ENCODE results near the gene CFAP61. TPM values are rescaled to one million over a fixed set of nuclear protein-coding genes. Genes with fewer than 3 reads are reported as not detected.

Gene CFAP61
- polyA plus RNA-seq, 1 experiment, result not detected

- Histone ChIP-seq H3K9me3 (ENCODE audit: control insufficient read depth, insufficient read depth, low read length) (peaks cover 13% of the 10 kb centered on the region; the same call in 1 of the 2 replicates), H3K4me3 (ENCODE audit: low read depth, low read length) (no peak within 1 kb of the TSS), H3K27me3 (ENCODE audit: control insufficient read depth, insufficient read depth, low read length) (peaks cover 85% of the 10 kb centered on the region), H3K27ac (ENCODE audit: low read depth, low read length) (no peak within 1 kb of the TSS)
- DNase-seq (ENCODE audit: low read depth, low spot score), result no peak
- ChIA-PET POLR2A (no interaction called here), CTCF (no interaction called here)
- TF ChIP-seq, protein P1, sequence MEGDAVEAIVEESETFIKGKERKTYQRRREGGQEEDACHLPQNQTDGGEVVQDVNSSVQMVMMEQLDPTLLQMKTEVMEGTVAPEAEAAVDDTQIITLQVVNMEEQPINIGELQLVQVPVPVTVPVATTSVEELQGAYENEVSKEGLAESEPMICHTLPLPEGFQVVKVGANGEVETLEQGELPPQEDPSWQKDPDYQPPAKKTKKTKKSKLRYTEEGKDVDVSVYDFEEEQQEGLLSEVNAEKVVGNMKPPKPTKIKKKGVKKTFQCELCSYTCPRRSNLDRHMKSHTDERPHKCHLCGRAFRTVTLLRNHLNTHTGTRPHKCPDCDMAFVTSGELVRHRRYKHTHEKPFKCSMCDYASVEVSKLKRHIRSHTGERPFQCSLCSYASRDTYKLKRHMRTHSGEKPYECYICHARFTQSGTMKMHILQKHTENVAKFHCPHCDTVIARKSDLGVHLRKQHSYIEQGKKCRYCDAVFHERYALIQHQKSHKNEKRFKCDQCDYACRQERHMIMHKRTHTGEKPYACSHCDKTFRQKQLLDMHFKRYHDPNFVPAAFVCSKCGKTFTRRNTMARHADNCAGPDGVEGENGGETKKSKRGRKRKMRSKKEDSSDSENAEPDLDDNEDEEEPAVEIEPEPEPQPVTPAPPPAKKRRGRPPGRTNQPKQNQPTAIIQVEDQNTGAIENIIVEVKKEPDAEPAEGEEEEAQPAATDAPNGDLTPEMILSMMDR (IDR thresholded peaks at IDR 0.05; ENCODE audit: low read depth, low read length), result no peak
Observed at GRCh38 chr20:20367575-20368417, 315.5 kb downstream of the CFAP61 start, which contains the start of gene INSM1. Gene INSM1 (plus strand): TSS chr20:20368104. CDS start chr20:20368268, 164 bp downstream.

DNA sequence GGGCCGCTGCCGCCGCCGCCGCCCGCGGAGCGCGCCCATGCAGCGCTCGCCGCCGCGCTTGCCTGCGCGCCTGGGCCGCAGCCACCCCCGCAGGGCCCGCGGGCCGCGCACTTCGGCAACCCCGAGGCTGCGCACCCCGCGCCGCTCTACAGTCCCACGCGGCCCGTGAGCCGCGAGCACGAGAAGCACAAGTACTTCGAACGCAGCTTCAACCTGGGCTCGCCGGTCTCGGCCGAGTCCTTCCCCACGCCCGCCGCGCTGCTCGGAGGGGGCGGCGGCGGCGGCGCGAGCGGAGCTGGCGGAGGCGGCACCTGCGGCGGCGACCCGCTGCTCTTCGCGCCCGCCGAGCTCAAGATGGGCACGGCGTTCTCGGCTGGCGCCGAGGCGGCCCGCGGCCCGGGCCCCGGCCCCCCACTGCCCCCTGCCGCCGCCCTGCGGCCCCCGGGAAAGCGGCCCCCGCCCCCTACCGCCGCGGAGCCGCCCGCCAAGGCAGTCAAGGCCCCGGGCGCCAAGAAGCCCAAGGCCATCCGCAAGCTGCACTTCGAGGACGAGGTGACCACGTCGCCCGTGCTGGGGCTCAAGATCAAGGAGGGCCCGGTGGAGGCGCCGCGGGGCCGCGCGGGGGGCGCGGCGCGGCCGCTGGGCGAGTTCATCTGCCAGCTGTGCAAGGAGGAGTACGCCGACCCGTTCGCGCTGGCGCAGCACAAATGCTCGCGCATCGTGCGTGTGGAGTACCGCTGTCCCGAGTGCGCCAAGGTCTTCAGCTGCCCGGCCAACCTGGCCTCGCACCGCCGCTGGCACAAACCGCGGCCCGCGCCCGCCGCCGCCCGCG lies 316.3 kb downstream of the CFAP61 start:
- TF ChIP-seq, protein P1 (IDR thresholded peaks at IDR 0.05; ENCODE audit: low read depth, low read length), result no peak
- Histone ChIP-seq H3K27me3 (ENCODE audit: control insufficient read depth, insufficient read depth, low read length) (peaks cover 85% of the 10 kb centered on the region), H3K9me3 (ENCODE audit: control insufficient read depth, insufficient read depth, low read length) (peaks cover 13% of the 10 kb centered on the region; the same call in 1 of the 2 replicates), H3K27ac (ENCODE audit: low read depth, low read length) (no peak overlapping the region), H3K4me3 (ENCODE audit: low read depth, low read length) (no peak overlapping the region)
- CTCF ChIA-PET, result no interaction called here
- POLR2A ChIA-PET, result no interaction called here
- no peak for DNase-seq (ENCODE audit: low read depth, low spot score)

GRCh38 chr20:20369250-20370093 lies 317.1 kb downstream of the CFAP61 start:
- no peak overlapping the region for H3K4me3 ChIP-seq (ENCODE audit: low read depth, low read length)
- peaks cover 8% of the 10 kb centered on the region; the same call in 1 of the 2 replicates for H3K9me3 ChIP-seq (ENCODE audit: control insufficient read depth, insufficient read depth, low read length)
- no peak for DNase-seq (ENCODE audit: low read depth, low spot score)
- no peak overlapping the region for H3K27ac ChIP-seq (ENCODE audit: low read depth, low read length)
- POLR2A ChIA-PET, result no interaction called here
- CTCF ChIA-PET, result interaction anchor here (3.5 kb wide), 1 partner anchor 224 kb away, joined by 20 read pairs; no protein-coding TSS in a partner anchor
- H3K27me3 ChIP-seq (ENCODE audit: control insufficient read depth, insufficient read depth, low read length), result peaks cover 85% of the 10 kb centered on the region
- TF ChIP-seq, protein P1 (IDR thresholded peaks at IDR 0.05; ENCODE audit: low read depth, low read length), result no peak

DNA sequence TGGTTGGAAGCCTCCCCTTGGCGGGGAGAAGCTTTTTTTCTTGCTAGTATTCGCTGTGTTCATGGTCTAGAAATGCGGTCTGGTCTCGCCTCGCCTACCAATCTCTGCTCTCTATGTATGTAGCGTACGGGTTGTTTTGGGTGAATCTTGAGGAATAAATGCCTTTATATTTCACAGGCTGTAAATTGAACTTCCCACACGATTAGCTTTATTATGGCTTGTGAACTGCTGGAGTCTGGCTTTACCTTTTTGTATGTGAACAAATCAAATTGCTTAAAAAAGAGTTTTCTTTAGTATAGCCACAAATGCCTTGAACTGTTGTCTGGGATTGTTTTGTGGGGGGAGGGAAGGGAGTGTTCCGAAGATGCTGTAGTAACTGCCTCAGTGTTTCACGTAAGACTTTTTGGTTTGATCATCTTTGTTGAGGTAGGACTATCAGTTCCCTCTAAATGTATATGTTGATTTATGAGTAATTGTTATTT lies 317.8 kb downstream of the CFAP61 start:
- TF ChIP-seq, protein P1 (IDR thresholded peaks at IDR 0.05; ENCODE audit: low read depth, low read length), result no peak
- Histone ChIP-seq H3K27ac (ENCODE audit: low read depth, low read length) (no peak overlapping the region), H3K4me3 (ENCODE audit: low read depth, low read length) (no peak overlapping the region), H3K27me3 (ENCODE audit: control insufficient read depth, insufficient read depth, low read length) (peaks cover 85% of the 10 kb centered on the region), H3K9me3 (ENCODE audit: control insufficient read depth, insufficient read depth, low read length) (peaks cover 1% of the 10 kb centered on the region; the same call in 1 of the 2 replicates)
- no peak for DNase-seq (ENCODE audit: low read depth, low spot score)
- POLR2A ChIA-PET, result no interaction called here
- CTCF ChIA-PET, result interaction anchor here (3.5 kb wide), 1 partner anchor 224 kb away, joined by 20 read pairs; no protein-coding TSS in a partner anchor

Measured in AG04450 (cell line).